HepG2 (cell line): ENCODE data around the gene TRMT112.

Experiments used
- CREB1 ChIP-seq, 2 experiments: fragments of 450-650 bp in 1 of 2; IDR thresholded peaks; 2 replicates each; pipeline ENCODE4 v1.6.1; 2016 to 2017; ENCODE audit warnings: control low read depth in 1 of 2, mild to moderate bottlenecking in 1 of 2, missing compliant biosample characterization in 1 of 2, missing genetic modification characterization in 1 of 2
- FOXK2 ChIP-seq: fragments of 450-650 bp; IDR thresholded peaks from 2 replicates; pipeline ENCODE4 v1.6.1; 2016
- HOXA7 ChIP-seq: sonication (generic); formaldehyde crosslinking; IDR thresholded peaks from 2 replicates; pipeline ENCODE4 v1.8.1; 2022; ENCODE audit warnings: mild to moderate bottlenecking, missing genetic modification reagents, moderate library complexity
- RAD21 ChIP-seq: fragments of 450-650 bp; formaldehyde crosslinking; IDR thresholded peaks from 2 replicates; pipeline ENCODE4 v1.5.0; 2020; ENCODE audit warnings: mild to moderate bottlenecking
- TP53 ChIP-seq: sonication (generic); formaldehyde crosslinking; conservative IDR thresholded peaks from 2 replicates; pipeline ENCODE4 v1.4.0; 2020; ENCODE audit warnings: missing genetic modification reagents
- ZNF7 ChIP-seq: IDR thresholded peaks from 2 replicates; pipeline ENCODE4 v1.6.1; 2016; ENCODE audit warnings: missing biosample characterization, missing genetic modification reagents
- TF ChIP-seq, protein P1 (sequence below): IDR thresholded peaks from 2 replicates; pipeline ENCODE4 v1.6.1; 2016; ENCODE audit warnings: low read depth, control low read depth
- TF ChIP-seq, protein P2 (sequence below): sonication (generic); formaldehyde crosslinking; IDR thresholded peaks from 2 replicates; pipeline ENCODE4 v1.5.0; 2020; ENCODE audit warnings: mild to moderate bottlenecking, missing genetic modification reagents, moderate library complexity
- TF ChIP-seq, protein P3 (sequence below): sonication (generic); formaldehyde crosslinking; IDR thresholded peaks from 2 replicates; pipeline ENCODE4 v1.4.0; 2020; ENCODE audit warnings: missing genetic modification reagents

DNA sequence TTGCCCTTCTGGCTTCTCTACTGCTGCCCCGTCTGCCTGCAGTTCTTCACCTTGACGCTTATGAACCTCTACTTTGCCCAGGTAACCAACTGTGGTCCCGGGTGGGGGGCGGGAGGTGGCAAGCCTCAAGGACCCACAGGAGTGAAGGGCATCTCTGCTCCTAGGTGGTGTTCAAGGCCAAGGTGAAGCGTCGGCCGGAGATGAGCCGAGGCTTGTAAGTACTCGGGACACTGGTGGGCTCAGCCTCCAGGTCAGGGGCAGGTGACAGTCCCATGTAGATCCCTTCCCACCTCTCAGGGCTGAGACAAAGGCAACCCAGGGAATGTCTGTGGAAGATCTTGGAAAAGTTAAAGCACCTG lies 30.6 kb downstream of the TRMT112 start:
- TF ChIP-seq FOXK2 (no peak), RAD21 (CRISPR knock-in tag) (no peak), ZNF7 (CRISPR knock-in tag) (no peak), HOXA7 (CRISPR knock-in tag) (no peak), CREB1 (IDR thresholded peaks at IDR 0.05) (no peak), CREB1 (CRISPR knock-in tag; IDR thresholded peaks at IDR 0.05) (no peak), TP53 (CRISPR knock-in tag) (no peak)
- TF ChIP-seq, protein P1, sequence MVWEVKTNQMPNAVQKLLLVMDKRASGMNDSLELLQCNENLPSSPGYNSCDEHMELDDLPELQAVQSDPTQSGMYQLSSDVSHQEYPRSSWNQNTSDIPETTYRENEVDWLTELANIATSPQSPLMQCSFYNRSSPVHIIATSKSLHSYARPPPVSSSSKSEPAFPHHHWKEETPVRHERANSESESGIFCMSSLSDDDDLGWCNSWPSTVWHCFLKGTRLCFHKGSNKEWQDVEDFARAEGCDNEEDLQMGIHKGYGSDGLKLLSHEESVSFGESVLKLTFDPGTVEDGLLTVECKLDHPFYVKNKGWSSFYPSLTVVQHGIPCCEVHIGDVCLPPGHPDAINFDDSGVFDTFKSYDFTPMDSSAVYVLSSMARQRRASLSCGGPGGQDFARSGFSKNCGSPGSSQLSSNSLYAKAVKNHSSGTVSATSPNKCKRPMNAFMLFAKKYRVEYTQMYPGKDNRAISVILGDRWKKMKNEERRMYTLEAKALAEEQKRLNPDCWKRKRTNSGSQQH (CRISPR knock-in tag) = no peak
- TF ChIP-seq, protein P2, sequence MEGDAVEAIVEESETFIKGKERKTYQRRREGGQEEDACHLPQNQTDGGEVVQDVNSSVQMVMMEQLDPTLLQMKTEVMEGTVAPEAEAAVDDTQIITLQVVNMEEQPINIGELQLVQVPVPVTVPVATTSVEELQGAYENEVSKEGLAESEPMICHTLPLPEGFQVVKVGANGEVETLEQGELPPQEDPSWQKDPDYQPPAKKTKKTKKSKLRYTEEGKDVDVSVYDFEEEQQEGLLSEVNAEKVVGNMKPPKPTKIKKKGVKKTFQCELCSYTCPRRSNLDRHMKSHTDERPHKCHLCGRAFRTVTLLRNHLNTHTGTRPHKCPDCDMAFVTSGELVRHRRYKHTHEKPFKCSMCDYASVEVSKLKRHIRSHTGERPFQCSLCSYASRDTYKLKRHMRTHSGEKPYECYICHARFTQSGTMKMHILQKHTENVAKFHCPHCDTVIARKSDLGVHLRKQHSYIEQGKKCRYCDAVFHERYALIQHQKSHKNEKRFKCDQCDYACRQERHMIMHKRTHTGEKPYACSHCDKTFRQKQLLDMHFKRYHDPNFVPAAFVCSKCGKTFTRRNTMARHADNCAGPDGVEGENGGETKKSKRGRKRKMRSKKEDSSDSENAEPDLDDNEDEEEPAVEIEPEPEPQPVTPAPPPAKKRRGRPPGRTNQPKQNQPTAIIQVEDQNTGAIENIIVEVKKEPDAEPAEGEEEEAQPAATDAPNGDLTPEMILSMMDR (CRISPR knock-in tag) = no peak
- TF ChIP-seq, protein P3, sequence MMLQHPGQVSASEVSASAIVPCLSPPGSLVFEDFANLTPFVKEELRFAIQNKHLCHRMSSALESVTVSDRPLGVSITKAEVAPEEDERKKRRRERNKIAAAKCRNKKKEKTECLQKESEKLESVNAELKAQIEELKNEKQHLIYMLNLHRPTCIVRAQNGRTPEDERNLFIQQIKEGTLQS (CRISPR knock-in tag) = no peak
